Renal cortex interstitium (tissue), 15 donors: Measurements from ENCODE around the gene ATF4. TPM values are rescaled to one million over a fixed set of nuclear protein-coding genes. Genes with fewer than 3 reads are reported as not detected.
A peak's percentile ranks its signal among the peaks of the same experiment; 100 is the strongest.

Experiments used
- DNase-seq, 11 donors: peaks; one replicate each; pipeline ENCODE4 v3.0.0-alpha.2; 2013; ENCODE audit warnings: low read depth in 9 of 11, low spot score in 4 of 11; ENCODE audit errors: extremely low read depth in 1 of 11
- long read RNA-seq, 16 experiments: transcript quantifications; one replicate each; lab custom pipeline, GENCODE V29; 2026
- polyA plus RNA-seq, 3 donors: library from polyadenylated mRNA; unstranded; fragments of 120-200 nt; gene quantifications; one replicate each; pipeline ENCODE4 v1.2.1, GENCODE V29; 2013; ENCODE audit not compliant: insufficient read length in 3 of 3

Gene ATF4
- 100 to 1,000 TPM; 260 to 282 (median 267) TPM for polyA plus RNA-seq
- long read RNA-seq, donor 1, transcript ATF4-201 (2 exons, 2,019 nt): minor isoform, 28 of 79 reads
- long read RNA-seq, donor 1, transcript ATF4-202 (3 exons, 1,419 nt): major isoform, 51 of 79 reads
- long read RNA-seq, donor 1, partial matches to known transcripts: 0 of 79 reads
- long read RNA-seq, donor 1, other reads (novel, unspliced or antisense): 0 of 79 reads
- long read RNA-seq, donor 2, transcript ATF4-201 (2 exons, 2,019 nt): minor isoform, 24 of 77 reads
- long read RNA-seq, donor 2, transcript ATF4-202 (3 exons, 1,419 nt): major isoform, 44 of 77 reads
- long read RNA-seq, donor 2, partial matches to known transcripts: 9 of 77 reads
- long read RNA-seq, donor 2, other reads (novel, unspliced or antisense): 0 of 77 reads
- long read RNA-seq, donor 3, transcript ATF4-202 (3 exons, 1,419 nt): major isoform, 86 of 216 reads
- long read RNA-seq, donor 3, transcript ATF4-201 (2 exons, 2,019 nt): minor isoform, 29 of 216 reads
- long read RNA-seq, donor 3, partial matches to known transcripts: 101 of 216 reads
- long read RNA-seq, donor 3, other reads (novel, unspliced or antisense): 0 of 216 reads
- long read RNA-seq, donor 4, transcript ATF4-202 (3 exons, 1,419 nt): major isoform, 65 of 86 reads
- long read RNA-seq, donor 4, transcript ATF4-201 (2 exons, 2,019 nt): minor isoform, 13 of 86 reads
- long read RNA-seq, donor 4, partial matches to known transcripts: 8 of 86 reads
- long read RNA-seq, donor 4, other reads (novel, unspliced or antisense): 0 of 86 reads
- long read RNA-seq, donor 5, transcript ATF4-202 (3 exons, 1,419 nt): major isoform, 99 of 130 reads
- long read RNA-seq, donor 5, transcript ATF4-201 (2 exons, 2,019 nt): minor isoform, 24 of 130 reads
- long read RNA-seq, donor 5, partial matches to known transcripts: 7 of 130 reads
- long read RNA-seq, donor 5, other reads (novel, unspliced or antisense): 0 of 130 reads
- long read RNA-seq, donor 6, transcript ATF4-202 (3 exons, 1,419 nt): major isoform, 48 of 159 reads
- long read RNA-seq, donor 6, transcript ATF4-201 (2 exons, 2,019 nt): minor isoform, 29 of 159 reads
- long read RNA-seq, donor 6, partial matches to known transcripts: 82 of 159 reads
- long read RNA-seq, donor 6, other reads (novel, unspliced or antisense): 0 of 159 reads
- long read RNA-seq, donor 7, transcript ATF4-201 (2 exons, 2,019 nt): minor isoform, 26 of 179 reads
- long read RNA-seq, donor 7, transcript ATF4-202 (3 exons, 1,419 nt): major isoform, 75 of 179 reads
- long read RNA-seq, donor 7, partial matches to known transcripts: 78 of 179 reads
- long read RNA-seq, donor 7, other reads (novel, unspliced or antisense): 0 of 179 reads
- long read RNA-seq, donor 8, transcript ATF4-202 (3 exons, 1,419 nt): major isoform, 108 of 142 reads
- long read RNA-seq, donor 8, transcript ATF4-201 (2 exons, 2,019 nt): minor isoform, 29 of 142 reads
- long read RNA-seq, donor 8, partial matches to known transcripts: 5 of 142 reads
- long read RNA-seq, donor 8, other reads (novel, unspliced or antisense): 0 of 142 reads
- long read RNA-seq, donor 9, transcript ATF4-201 (2 exons, 2,019 nt): minor isoform, 20 of 151 reads
- long read RNA-seq, donor 9, transcript ATF4-202 (3 exons, 1,419 nt): major isoform, 56 of 151 reads
- long read RNA-seq, donor 9, partial matches to known transcripts: 74 of 151 reads
- long read RNA-seq, donor 9, other reads (novel, unspliced or antisense): 0 of 151 reads
- long read RNA-seq, donor 10, transcript ATF4-201 (2 exons, 2,019 nt): minor isoform, 14 of 90 reads
- long read RNA-seq, donor 10, transcript ATF4-202 (3 exons, 1,419 nt): major isoform, 76 of 90 reads
- long read RNA-seq, donor 10, partial matches to known transcripts: 0 of 90 reads
- long read RNA-seq, donor 10, other reads (novel, unspliced or antisense): 0 of 90 reads
- long read RNA-seq, donor 11, transcript ATF4-201 (2 exons, 2,019 nt): minor isoform, 18 of 160 reads
- long read RNA-seq, donor 11, transcript ATF4-202 (3 exons, 1,419 nt): major isoform, 38 of 160 reads
- long read RNA-seq, donor 11, partial matches to known transcripts: 17 of 160 reads
- long read RNA-seq, donor 11, other reads (novel, unspliced or antisense): 87 of 160 reads
- long read RNA-seq, donor 12, transcript ATF4-202 (3 exons, 1,419 nt): major isoform, 25 of 31 reads
- long read RNA-seq, donor 12, transcript ATF4-201 (2 exons, 2,019 nt): minor isoform, 6 of 31 reads
- long read RNA-seq, donor 12, partial matches to known transcripts: 0 of 31 reads
- long read RNA-seq, donor 12, other reads (novel, unspliced or antisense): 0 of 31 reads
- long read RNA-seq, donor 13, transcript ATF4-201 (2 exons, 2,019 nt): minor isoform, 59 of 167 reads
- long read RNA-seq, donor 13, transcript ATF4-202 (3 exons, 1,419 nt): major isoform, 103 of 167 reads
- long read RNA-seq, donor 13, partial matches to known transcripts: 5 of 167 reads
- long read RNA-seq, donor 13, other reads (novel, unspliced or antisense): 0 of 167 reads
- long read RNA-seq, donor 14, transcript ATF4-201 (2 exons, 2,019 nt): minor isoform, 10 of 133 reads
- long read RNA-seq, donor 14, transcript ATF4-202 (3 exons, 1,419 nt): major isoform, 64 of 133 reads
- long read RNA-seq, donor 14, partial matches to known transcripts: 59 of 133 reads
- long read RNA-seq, donor 14, other reads (novel, unspliced or antisense): 0 of 133 reads
- long read RNA-seq, donor 15, transcript ATF4-202 (3 exons, 1,419 nt): major isoform, 27 of 33 reads
- long read RNA-seq, donor 15, transcript ATF4-201 (2 exons, 2,019 nt): minor isoform, 6 of 33 reads
- long read RNA-seq, donor 15, partial matches to known transcripts: 0 of 33 reads
- long read RNA-seq, donor 15, other reads (novel, unspliced or antisense): 0 of 33 reads
- long read RNA-seq, donor 16, transcript ATF4-201 (2 exons, 2,019 nt): minor isoform, 42 of 190 reads
- long read RNA-seq, donor 16, transcript ATF4-202 (3 exons, 1,419 nt): major isoform, 138 of 190 reads
- long read RNA-seq, donor 16, partial matches to known transcripts: 9 of 190 reads
- long read RNA-seq, donor 16, other reads (novel, unspliced or antisense): 0 of 190 reads

- peak in 6 of 11 donors; percentile 58 to 99 (median 88) for DNase-seq
Measured at GRCh38 chr22:39520226-39521105, at the start of gene ATF4. TSS of gene ATF4 (plus strand) at chr22:39520562. CDS start at chr22:39521446, 884 bp downstream.

- DNase-seq: no peak
Measured at GRCh38 chr22:39471381-39472141, 48.8 kb upstream of the ATF4 start.

- no peak for DNase-seq
Measured at GRCh38 chr22:39472570-39473556, 47.5 kb upstream of the ATF4 start.

GRCh38 chr22:39473851-39474250 lies 46.5 kb upstream of the ATF4 start:
- no peak for DNase-seq

- DNase-seq: no peak
Measured at GRCh38 chr22:39474351-39475111, 45.8 kb upstream of the ATF4 start.

- no peak for DNase-seq
Measured at GRCh38 chr22:39475337-39475736, 45.0 kb upstream of the ATF4 start.

GRCh38 chr22:39475902-39476301 lies 44.5 kb upstream of the ATF4 start:
- no peak for DNase-seq

GRCh38 chr22:39476664-39477063 lies 43.7 kb upstream of the ATF4 start:
- DNase-seq: no peak

- DNase-seq: no peak
Measured at GRCh38 chr22:39477542-39477941, 42.8 kb upstream of the ATF4 start.

GRCh38 chr22:39478441-39478850 lies 41.9 kb upstream of the ATF4 start:
- DNase-seq: no peak

GRCh38 chr22:39479254-39479653 lies 41.1 kb upstream of the ATF4 start:
- DNase-seq: no peak

GRCh38 chr22:39480557-39480956 lies 39.8 kb upstream of the ATF4 start:
- no peak for DNase-seq
